Activated T-cell treated with anti-CD3 and anti-CD28 coated beads, Interleukin-2, amount 50 U/mL, for 72 hours (primary cell): Measurements from ENCODE around the gene CD86. TPM values are rescaled to one million over a fixed set of nuclear protein-coding genes. Genes with fewer than 3 reads are reported as not detected.

ENCODE experiments used
- ATAC-seq, 2 donors: fragments of 150-1000 bp; cut with Tn5 transposase; replicated peaks in 1 of 2; 2 replicates each; pipeline ENCODE4 v1.10.0; 2021; ENCODE audit warnings: moderate library complexity in 2 of 2, mild to moderate bottlenecking in 1 of 2
- DNase-seq, 2 donors: peaks; one replicate each; pipeline ENCODE4 v3.0.0; 2021 to 2022; ENCODE audit warnings: mixed read lengths in 1 of 2
- H3K27ac Mint-ChIP-seq: one replicate; pipeline ENCODE4 v1.8.0; 2022; ENCODE audit warnings: mild to moderate bottlenecking, moderate library complexity, mixed read lengths
- H3K27me3 Mint-ChIP-seq: one replicate; pipeline ENCODE4 v1.8.0; 2022; ENCODE audit warnings: low read depth, mixed read lengths
- H3K36me3 Mint-ChIP-seq, 2 donors: one replicate each; pipeline ENCODE4 v1.8.0; 2022; ENCODE audit warnings: mixed read lengths in 2 of 2, mild to moderate bottlenecking in 1 of 2; ENCODE audit not compliant: insufficient read depth in 2 of 2
- H3K4me1 Mint-ChIP-seq: one replicate; pipeline ENCODE4 v1.8.0; 2022; ENCODE audit warnings: low read depth, mixed read lengths
- H3K4me3 Mint-ChIP-seq, 2 donors: one replicate each; pipeline ENCODE4 v1.8.0; 2022; ENCODE audit warnings: mild to moderate bottlenecking in 2 of 2, mixed read lengths in 2 of 2, moderate library complexity in 2 of 2
- H3K9me3 Mint-ChIP-seq, 2 donors: one replicate each; pipeline ENCODE4 v1.8.0; 2022; ENCODE audit warnings: mixed read lengths in 2 of 2
- total RNA-seq, 2 donors: library from RNA; stranded (reverse); gene quantifications; one replicate each; pipeline ENCODE4 v1.2.3, GENCODE V29; 2022

CD86 gene
- 1 to 10 TPM; 2.4 to 2.5 TPM for total RNA-seq

GRCh38 chr3:122055215-122055614, at the start of gene CD86:
Gene CD86, plus strand, starts transcription at chr3:122055362. Its CDS starts 128 bp downstream, at chr3:122055490.
- no peak within 1 kb of the TSS for H3K27ac Mint-ChIP-seq
- peaks cover 0 to 2% of the 10 kb centered on the region in 2 donors for H3K9me3 Mint-ChIP-seq
- peaks cover 51% of the 10 kb centered on the region for H3K27me3 Mint-ChIP-seq
- H3K4me3 Mint-ChIP-seq = no peak within 1 kb of the TSS
- H3K36me3 Mint-ChIP-seq = peaks cover 0 to 2% of the 10 kb centered on the region in 2 donors
- DNase-seq (no peak), ATAC-seq (peak in 1 of 2 donors; percentile 63)
- no peaks in the 10 kb centered on the region for H3K4me1 Mint-ChIP-seq

- Mint-ChIP-seq H3K9me3 (no peaks in the 10 kb centered on the region), H3K4me1 (peaks cover 24% of the 10 kb centered on the region), H3K4me3 (no peak overlapping the region), H3K27me3 (peaks cover 23% of the 10 kb centered on the region), H3K27ac (no peak overlapping the region), H3K36me3 (no peaks in the 10 kb centered on the region)
- DNase-seq (no peak), ATAC-seq (no peak)
Measured at GRCh38 chr3:122006267-122006666, 48.9 kb upstream of the CD86 start.

- ATAC-seq (no peak), DNase-seq (no peak)
- H3K4me1 Mint-ChIP-seq = peaks cover 29% of the 10 kb centered on the region
- H3K4me3 Mint-ChIP-seq = no peak overlapping the region
- no peaks in the 10 kb centered on the region for H3K36me3 Mint-ChIP-seq
- no peaks in the 10 kb centered on the region for H3K9me3 Mint-ChIP-seq
- H3K27ac Mint-ChIP-seq = no peak overlapping the region
- peaks cover 16% of the 10 kb centered on the region for H3K27me3 Mint-ChIP-seq
Measured at GRCh38 chr3:122008166-122008565, 47.0 kb upstream of the CD86 start.

- Mint-ChIP-seq H3K4me3 (no peak overlapping the region), H3K27ac (no peak overlapping the region), H3K4me1 (peaks cover 25% of the 10 kb centered on the region), H3K36me3 (no peaks in the 10 kb centered on the region), H3K27me3 (peaks cover 16% of the 10 kb centered on the region), H3K9me3 (no peaks in the 10 kb centered on the region)
- DNase-seq (no peak), ATAC-seq (no peak)
Measured at GRCh38 chr3:122010506-122010905, 44.7 kb upstream of the CD86 start.

- no peak overlapping the region for H3K27ac Mint-ChIP-seq
- peaks cover 25% of the 10 kb centered on the region for H3K27me3 Mint-ChIP-seq
- DNase-seq = no peak
- H3K4me3 Mint-ChIP-seq = no peak overlapping the region
- peaks cover 22% of the 10 kb centered on the region for H3K4me1 Mint-ChIP-seq
- H3K9me3 Mint-ChIP-seq = peaks cover 3 to 4% of the 10 kb centered on the region in 2 donors
- H3K36me3 Mint-ChIP-seq = peaks cover 2 to 3% of the 10 kb centered on the region in 2 donors
- ATAC-seq = no peak
Measured at GRCh38 chr3:122011396-122011795, 43.8 kb upstream of the CD86 start.

GRCh38 chr3:122012821-122013220, 42.3 kb upstream of the CD86 start:
- Mint-ChIP-seq H3K4me3 (peak overlapping the region in 1 of 2 donors; percentile 13), H3K27me3 (peaks cover 38% of the 10 kb centered on the region), H3K36me3 (peaks cover 2 to 3% of the 10 kb centered on the region in 2 donors), H3K27ac (peak overlapping the region; percentile 11), H3K9me3 (peaks cover 3 to 6% of the 10 kb centered on the region in 2 donors), H3K4me1 (peaks cover 22% of the 10 kb centered on the region)
- DNase-seq (no peak), ATAC-seq (peak in 1 of 2 donors; percentile 6)

GRCh38 chr3:122013448-122013925, 41.7 kb upstream of the CD86 start:
- DNase-seq (no peak), ATAC-seq (no peak)
- Mint-ChIP-seq H3K4me3 (no peak overlapping the region), H3K27me3 (peaks cover 44% of the 10 kb centered on the region), H3K4me1 (peaks cover 22% of the 10 kb centered on the region), H3K36me3 (peaks cover 2 to 3% of the 10 kb centered on the region in 2 donors), H3K9me3 (peaks cover 3 to 6% of the 10 kb centered on the region in 2 donors), H3K27ac (no peak overlapping the region)

GRCh38 chr3:122014741-122015140, 40.4 kb upstream of the CD86 start:
- ATAC-seq (peak; percentile 98 to 99), DNase-seq (peak; percentile 52 to 65)
- peaks cover 54% of the 10 kb centered on the region for H3K27me3 Mint-ChIP-seq
- H3K36me3 Mint-ChIP-seq = peaks cover 2 to 3% of the 10 kb centered on the region in 2 donors
- H3K4me1 Mint-ChIP-seq = peaks cover 22% of the 10 kb centered on the region
- H3K27ac Mint-ChIP-seq = no peak overlapping the region
- H3K9me3 Mint-ChIP-seq = peaks cover 3 to 6% of the 10 kb centered on the region in 2 donors
- H3K4me3 Mint-ChIP-seq = no peak overlapping the region

GRCh38 chr3:122019493-122019892, 35.7 kb upstream of the CD86 start:
- Mint-ChIP-seq H3K4me3 (no peak overlapping the region), H3K9me3 (peaks cover 3 to 6% of the 10 kb centered on the region in 2 donors), H3K27me3 (peaks cover 68% of the 10 kb centered on the region), H3K4me1 (peaks cover 9% of the 10 kb centered on the region), H3K36me3 (peaks cover 2 to 3% of the 10 kb centered on the region in 2 donors), H3K27ac (no peak overlapping the region)
- ATAC-seq = no peak
- no peak for DNase-seq

- ATAC-seq = no peak
- Mint-ChIP-seq H3K4me3 (peak overlapping the region in 1 of 2 donors; percentile 37), H3K27me3 (peaks cover 66% of the 10 kb centered on the region), H3K27ac (no peak overlapping the region), H3K4me1 (no peaks in the 10 kb centered on the region), H3K9me3 (peaks cover under 1 to 1% of the 10 kb centered on the region in 2 donors), H3K36me3 (peaks cover under 1% of the 10 kb centered on the region in 2 donors)
- DNase-seq = no peak
Measured at GRCh38 chr3:122021037-122021436, 34.1 kb upstream of the CD86 start.

- DNase-seq (peak; percentile 25 to 33), ATAC-seq (peak; percentile 57 to 70)
- no peaks in the 10 kb centered on the region for H3K4me1 Mint-ChIP-seq
- no peaks in the 10 kb centered on the region for H3K36me3 Mint-ChIP-seq
- no peak within 1 kb of the TSS for H3K27ac Mint-ChIP-seq
- no peaks in the 10 kb centered on the region for H3K9me3 Mint-ChIP-seq
- peak within 1 kb of the TSS; percentile 76 to 80 for H3K4me3 Mint-ChIP-seq
- peaks cover 61% of the 10 kb centered on the region for H3K27me3 Mint-ChIP-seq
Measured at GRCh38 chr3:122021811-122022401, 33.3 kb upstream of the CD86 start, which contains the start of gene ILDR1. Gene ILDR1, minus strand, starts transcription at chr3:122022247. Its CDS starts 170 bp downstream, at chr3:122022077.

- Mint-ChIP-seq H3K36me3 (no peaks in the 10 kb centered on the region), H3K27me3 (peaks cover 47% of the 10 kb centered on the region), H3K4me3 (peak overlapping the region in 1 of 2 donors; percentile 36), H3K4me1 (no peaks in the 10 kb centered on the region), H3K9me3 (no peaks in the 10 kb centered on the region), H3K27ac (no peak overlapping the region)
- DNase-seq = no peak
- ATAC-seq = no peak
Measured at GRCh38 chr3:122023335-122023910, 31.7 kb upstream of the CD86 start.

- Mint-ChIP-seq H3K4me1 (peaks cover 1% of the 10 kb centered on the region), H3K36me3 (no peaks in the 10 kb centered on the region), H3K27ac (no peak overlapping the region), H3K4me3 (no peak overlapping the region), H3K27me3 (peaks cover 33% of the 10 kb centered on the region), H3K9me3 (no peaks in the 10 kb centered on the region)
- ATAC-seq (no peak), DNase-seq (no peak)
Measured at GRCh38 chr3:122024800-122025199, 30.4 kb upstream of the CD86 start.
